Stimulated activated CD4-positive, alpha-beta T cell treated with anti-CD3 and anti-CD28 coated beads, Interleukin-2, amount 100 ng/mL, for 48 hours (primary cell): ENCODE results near the gene PTDSS2.
"Not testable (repeated sequence)": the region's sequence is repeated elsewhere in the genome, so short reads cannot be mapped to it uniquely, and the experiment has no call there.

ENCODE experiments used
- DNase-seq, 2 donors: peaks; one replicate each; pipeline ENCODE4 v3.0.0-alpha.2; 2020

Gene PTDSS2

GRCh38 chr11:433641-434040 is 16.4 kb upstream of the PTDSS2 start:
- DNase-seq = no peak

- DNase-seq = no peak
These were observed 15.6 kb upstream of the PTDSS2 start for GRCh38 chr11:434496-434895.

GRCh38 chr11:434999-435740 is 14.9 kb upstream of the PTDSS2 start:
- not testable (repeated sequence) for DNase-seq

- no peak for DNase-seq
These were observed 12.7 kb upstream of the PTDSS2 start for GRCh38 chr11:437228-437870.

- DNase-seq = no peak
These were observed 11.8 kb upstream of the PTDSS2 start for GRCh38 chr11:438101-438844.

GRCh38 chr11:439315-440064 is 10.6 kb upstream of the PTDSS2 start:
- no peak for DNase-seq

- no peak for DNase-seq
These were observed 9.7 kb upstream of the PTDSS2 start for GRCh38 chr11:440065-441042.

- DNase-seq = no peak
These were observed 9.0 kb upstream of the PTDSS2 start for GRCh38 chr11:441043-441417.

GRCh38 chr11:441418-442274 is 8.4 kb upstream of the PTDSS2 start, which contains the start of gene ANO9:
ANO9 (minus strand) TSS chr11:442011; CDS start chr11:441926, 85 bp downstream.
- DNase-seq = peak; percentile 54 to 56

GRCh38 chr11:442611-443081 is 7.4 kb upstream of the PTDSS2 start:
- no peak for DNase-seq

- no peak for DNase-seq
These were observed 6.4 kb upstream of the PTDSS2 start for GRCh38 chr11:443542-444199.

- DNase-seq = no peak
These were observed 5.5 kb upstream of the PTDSS2 start for GRCh38 chr11:444396-445144.

- no peak for DNase-seq
These were observed 4.1 kb upstream of the PTDSS2 start for GRCh38 chr11:445765-446588.

GRCh38 chr11:446891-447290 is 3.2 kb upstream of the PTDSS2 start:
- no peak for DNase-seq

- DNase-seq = peak; percentile 99
These were observed 2.0 kb upstream of the PTDSS2 start for GRCh38 chr11:447923-448731.

GRCh38 chr11:450809-451451 is 851 bp downstream of the PTDSS2 start:
- peak; percentile 50 to 54 for DNase-seq

- DNase-seq = no peak
These were observed 1.7 kb downstream of the PTDSS2 start for GRCh38 chr11:451738-452137.
